GM10266 (cell line): ENCODE results near the gene NATD1.

Experiments
- DNase-seq: peaks from one replicate; pipeline ENCODE4 v3.0.0; 2012; ENCODE audit errors: extremely low spot score
- CTCF ChIP-seq: IDR thresholded peaks from 2 replicates; pipeline ENCODE4 v1.5.1; 2012; ENCODE audit warnings: mild to moderate bottlenecking, low read depth; ENCODE audit not compliant: control insufficient read depth, insufficient read depth; ENCODE audit errors: missing control alignments

Gene NATD1

GRCh38 chr17:21253646-21254441, 634 bp upstream of the NATD1 start:
- no peak for TF ChIP-seq CTCF

GRCh38 chr17:21252289-21252795, 868 bp downstream of the NATD1 start:
- no peak for TF ChIP-seq CTCF
- no peak for DNase-seq

More at GRCh38 chr17:21253646-21254441, 634 bp upstream of the NATD1 start:
- DNase-seq: no peak

DNA sequence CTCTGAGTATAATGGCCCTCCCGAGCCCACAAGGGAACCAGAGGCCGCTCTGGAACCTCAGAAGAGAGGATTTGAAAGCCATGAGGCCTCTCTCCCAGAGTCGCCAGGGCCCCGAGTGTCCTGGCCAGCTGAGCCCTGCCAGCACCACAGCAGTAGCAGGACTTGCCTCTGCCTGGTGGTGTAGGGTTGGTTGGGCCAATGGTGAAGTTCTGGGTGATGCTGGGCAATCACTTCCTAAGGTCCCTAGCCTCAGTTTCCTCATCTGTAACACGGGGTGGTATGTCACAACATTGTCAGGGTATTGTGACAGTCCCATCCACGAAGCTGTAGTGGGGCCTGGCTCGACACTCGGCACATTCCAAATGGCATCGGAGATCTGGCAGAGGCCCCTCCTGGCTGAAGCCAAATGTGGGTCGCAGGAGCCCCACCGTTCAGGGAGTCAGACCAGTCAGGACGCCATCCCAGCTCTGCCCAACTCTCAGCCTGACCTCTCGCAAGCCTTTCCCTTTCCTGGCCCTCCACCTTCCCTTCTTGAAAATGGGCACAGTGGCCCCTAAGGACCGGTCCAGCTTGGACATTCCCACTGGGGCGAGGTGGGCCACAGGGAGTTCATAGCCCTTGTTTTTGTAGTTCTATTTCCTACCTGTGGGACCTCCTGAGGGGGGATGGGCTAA, 1.7 kb downstream of the NATD1 start:
- no peak for TF ChIP-seq CTCF
- DNase-seq: no peak

DNA sequence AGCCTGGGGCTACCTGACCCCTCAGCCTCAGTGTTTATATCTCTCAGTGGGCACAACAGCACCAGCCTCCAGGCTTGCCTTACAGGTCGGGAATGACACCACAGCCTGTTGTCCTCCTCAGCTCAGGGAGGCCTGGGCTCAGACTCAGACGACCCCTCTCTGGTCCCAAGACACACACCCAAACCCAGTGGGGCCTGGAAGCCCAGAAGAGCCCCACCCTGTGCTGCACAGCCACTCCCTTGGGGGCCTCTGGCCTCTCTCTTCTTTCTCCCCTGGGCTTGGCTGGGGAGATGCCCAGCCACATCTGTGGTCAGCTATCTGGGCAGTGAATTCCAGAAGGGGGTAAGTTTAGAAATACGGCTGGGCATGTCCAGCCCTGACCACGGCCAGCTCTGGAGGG, 2.4 kb downstream of the NATD1 start:
- TF ChIP-seq CTCF: no peak
- no peak for DNase-seq

- DNase-seq: no peak
- TF ChIP-seq CTCF: no peak
These were observed 3.1 kb downstream of the NATD1 start for GRCh38 chr17:21249920-21250703.

- no peak for DNase-seq
- no peak for TF ChIP-seq CTCF
These were observed 4.0 kb downstream of the NATD1 start for GRCh38 chr17:21249086-21249795.
